ENCODE results near the gene OTULIN.

OTULIN gene

DNA sequence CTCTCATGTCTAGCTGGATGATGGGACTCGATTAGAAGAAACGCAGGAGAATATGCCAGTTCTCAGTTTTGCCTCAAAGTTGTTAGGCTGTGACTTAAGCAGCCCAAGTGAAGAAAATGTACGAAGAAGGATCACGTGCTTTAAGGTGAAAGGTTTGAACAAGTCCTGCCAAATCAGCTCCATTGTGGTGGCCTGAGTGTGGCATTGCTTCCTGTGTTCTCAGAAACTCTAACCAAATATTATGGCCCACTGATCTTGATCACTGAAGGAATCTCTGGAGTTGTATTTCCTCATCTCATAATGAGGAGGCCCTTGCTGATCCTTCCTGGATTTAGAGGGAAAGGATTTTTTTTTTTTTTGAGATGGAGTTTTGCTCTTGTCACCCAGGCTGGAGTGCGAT, 44.0 kb downstream of the OTULIN start:
- no peaks in the 10 kb centered on the region for H3K4me1 ChIP-seq (ENCODE audit: control insufficient read depth, insufficient read depth, low read length)
- H3K9ac ChIP-seq (ENCODE audit: low read length): no peak overlapping the region
- no peak overlapping the region for H3K4me3 ChIP-seq (ENCODE audit: low read depth, low read length)
- peaks cover 6% of the 10 kb centered on the region; the same call in 1 of the 2 replicates for H3K9me3 ChIP-seq (ENCODE audit: control insufficient read depth, insufficient read depth, low read depth, low read length)
- H3K27ac ChIP-seq (ENCODE audit: low read depth, low read length): no peak overlapping the region
- peaks cover 62% of the 10 kb centered on the region for H3K36me3 ChIP-seq (ENCODE audit: control insufficient read depth, insufficient read depth, low read length)
- H3K27me3 ChIP-seq (ENCODE audit: control insufficient read depth, insufficient read depth, low read length): no peaks in the 10 kb centered on the region

DNA sequence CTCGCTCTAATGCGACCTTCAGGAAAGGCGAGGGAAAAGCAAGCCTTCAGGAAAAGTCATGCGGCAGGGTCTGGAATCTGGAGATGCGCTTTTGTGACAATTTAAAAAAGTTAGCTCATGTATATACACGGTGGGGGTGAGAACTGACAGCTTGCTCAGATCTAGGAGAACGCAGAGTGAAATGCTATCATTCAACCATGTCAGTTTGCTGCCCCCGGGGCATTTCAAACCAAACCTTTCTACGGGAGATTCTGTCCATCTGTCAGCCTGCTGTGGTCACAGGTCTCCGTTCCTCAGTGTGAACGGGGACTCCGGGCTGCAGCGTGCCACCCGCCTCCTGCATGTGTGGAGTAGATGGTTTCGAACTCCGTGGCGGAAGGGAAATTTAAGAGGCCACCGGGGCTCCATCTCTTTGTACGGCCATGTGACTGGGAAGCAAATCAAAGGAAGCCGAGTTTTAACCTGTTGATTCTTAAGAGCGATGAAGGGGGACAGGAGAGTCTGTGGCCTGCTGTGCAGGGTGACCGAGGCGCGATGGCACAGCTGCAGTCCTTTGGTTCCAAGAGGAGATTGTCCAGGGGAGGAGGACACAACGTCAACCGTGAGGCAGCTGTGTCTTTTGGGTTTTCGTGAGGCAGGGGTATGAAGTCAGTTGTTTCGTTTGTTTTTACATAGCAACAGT, 45.9 kb downstream of the OTULIN start:
- peaks cover 72% of the 10 kb centered on the region for H3K36me3 ChIP-seq (ENCODE audit: control insufficient read depth, insufficient read depth, low read length)
- H3K4me3 ChIP-seq (ENCODE audit: low read depth, low read length): no peak overlapping the region
- no peak overlapping the region for H3K9ac ChIP-seq (ENCODE audit: low read length)
- H3K4me1 ChIP-seq (ENCODE audit: control insufficient read depth, insufficient read depth, low read length): no peaks in the 10 kb centered on the region
- H3K27me3 ChIP-seq (ENCODE audit: control insufficient read depth, insufficient read depth, low read length): no peaks in the 10 kb centered on the region
- H3K27ac ChIP-seq (ENCODE audit: low read depth, low read length): no peak overlapping the region
- H3K9me3 ChIP-seq (ENCODE audit: control insufficient read depth, insufficient read depth, low read depth, low read length): peaks cover 6% of the 10 kb centered on the region; the same call in 1 of the 2 replicates

DNA sequence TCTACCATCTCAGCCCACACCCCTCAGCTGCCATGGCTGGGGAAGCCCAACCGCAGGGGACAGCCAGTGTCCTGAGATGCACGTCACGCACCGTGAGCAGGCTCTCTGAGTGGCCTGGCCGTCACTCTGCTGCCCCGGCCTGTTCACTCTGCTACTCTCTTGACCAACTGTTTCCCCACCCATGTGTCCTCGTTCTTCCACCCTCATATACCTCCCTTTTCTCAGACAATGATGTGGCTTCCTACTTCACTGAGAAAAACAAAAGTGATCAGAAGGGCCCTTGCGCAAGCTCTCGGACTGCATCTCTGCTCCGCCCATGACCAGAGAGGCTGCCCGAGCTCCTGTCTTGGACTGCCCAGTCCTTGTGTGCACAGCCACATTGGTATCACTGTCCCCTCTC, 47.6 kb downstream of the OTULIN start:
- Histone ChIP-seq H3K36me3 (ENCODE audit: control insufficient read depth, insufficient read depth, low read length) (peaks cover 66% of the 10 kb centered on the region), H3K27ac (ENCODE audit: low read depth, low read length) (no peak overlapping the region), H3K4me3 (ENCODE audit: low read depth, low read length) (no peak overlapping the region), H3K9ac (ENCODE audit: low read length) (no peak overlapping the region), H3K4me1 (ENCODE audit: control insufficient read depth, insufficient read depth, low read length) (no peaks in the 10 kb centered on the region), H3K27me3 (ENCODE audit: control insufficient read depth, insufficient read depth, low read length) (no peaks in the 10 kb centered on the region), H3K9me3 (ENCODE audit: control insufficient read depth, insufficient read depth, low read depth, low read length) (peaks cover 6% of the 10 kb centered on the region; the same call in 1 of the 2 replicates)

DNA sequence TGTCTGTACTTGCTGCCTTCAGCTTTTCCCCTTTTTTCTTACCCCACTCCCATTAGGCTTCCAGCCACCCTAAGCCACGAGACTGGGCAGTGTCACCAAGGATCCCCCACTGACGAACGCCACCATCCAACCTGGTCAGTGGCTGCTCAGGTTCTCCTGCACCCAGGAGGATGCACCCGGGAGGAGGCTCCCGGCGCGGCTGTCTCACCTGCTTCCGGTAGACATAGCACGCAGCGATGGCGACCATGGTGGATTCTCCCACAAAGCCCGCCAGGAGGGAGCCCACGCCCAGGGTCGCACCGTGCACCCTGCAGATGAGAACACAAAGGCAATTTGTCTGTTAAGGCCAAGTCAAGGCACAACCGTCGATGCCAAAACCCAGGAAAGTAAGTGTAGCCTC, 48.1 kb downstream of the OTULIN start:
- no peak overlapping the region for H3K27ac ChIP-seq (ENCODE audit: low read depth, low read length)
- H3K4me1 ChIP-seq (ENCODE audit: control insufficient read depth, insufficient read depth, low read length): no peaks in the 10 kb centered on the region
- H3K9ac ChIP-seq (ENCODE audit: low read length): no peak overlapping the region
- H3K4me3 ChIP-seq (ENCODE audit: low read depth, low read length): no peak overlapping the region
- H3K36me3 ChIP-seq (ENCODE audit: control insufficient read depth, insufficient read depth, low read length): peaks cover 66% of the 10 kb centered on the region
- peaks cover 6% of the 10 kb centered on the region; the same call in 1 of the 2 replicates for H3K9me3 ChIP-seq (ENCODE audit: control insufficient read depth, insufficient read depth, low read depth, low read length)
- no peaks in the 10 kb centered on the region for H3K27me3 ChIP-seq (ENCODE audit: control insufficient read depth, insufficient read depth, low read length)

DNA sequence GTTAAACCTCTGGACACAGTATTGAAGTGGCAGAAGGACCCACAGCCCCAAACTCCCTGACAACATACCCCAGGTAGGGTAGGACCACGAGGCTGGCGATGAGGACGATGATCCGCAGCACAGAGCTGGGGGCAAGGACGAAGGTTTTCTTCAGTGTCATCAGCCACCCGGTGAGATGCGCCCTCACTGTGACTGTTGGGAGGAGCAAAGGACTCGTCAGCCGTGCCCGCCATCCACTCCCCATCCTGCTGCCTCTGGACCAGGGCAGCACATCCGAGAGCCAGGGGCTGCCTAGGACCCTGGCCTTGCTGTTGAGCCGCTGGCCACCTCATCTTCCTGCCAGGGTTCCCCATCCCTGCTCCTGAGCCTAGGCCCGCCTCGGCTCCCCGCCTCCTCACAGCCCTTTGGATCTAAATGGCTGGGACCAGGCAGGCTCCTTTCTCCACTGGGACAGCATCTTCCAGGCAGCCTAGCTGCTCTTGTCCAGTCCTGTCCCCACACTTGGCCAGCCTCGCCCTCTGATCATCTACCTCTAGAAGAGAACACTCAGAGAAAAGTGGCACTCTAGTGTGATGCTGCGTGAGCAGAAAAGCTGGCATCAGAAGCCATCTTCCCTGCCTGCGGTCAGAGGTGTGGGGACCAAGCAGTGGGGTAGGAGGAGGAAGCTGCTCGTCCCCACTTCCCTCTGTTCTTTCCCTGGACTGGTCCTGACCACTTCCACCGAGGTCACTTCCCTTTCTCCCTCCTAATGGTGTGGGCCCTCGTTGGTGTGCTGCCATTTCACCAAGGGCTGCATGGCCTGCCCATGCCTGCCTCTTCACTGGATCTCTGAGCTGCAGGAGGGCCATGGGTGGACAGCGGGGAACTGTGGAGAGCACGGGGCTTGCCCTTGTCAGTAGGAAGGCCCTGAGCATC, 49.2 kb downstream of the OTULIN start:
- no peaks in the 10 kb centered on the region for H3K27me3 ChIP-seq (ENCODE audit: control insufficient read depth, insufficient read depth, low read length)
- H3K9me3 ChIP-seq (ENCODE audit: control insufficient read depth, insufficient read depth, low read depth, low read length): peaks cover 6% of the 10 kb centered on the region; the same call in 1 of the 2 replicates
- no peak overlapping the region for H3K27ac ChIP-seq (ENCODE audit: low read depth, low read length)
- H3K4me1 ChIP-seq (ENCODE audit: control insufficient read depth, insufficient read depth, low read length): no peaks in the 10 kb centered on the region
- H3K4me3 ChIP-seq (ENCODE audit: low read depth, low read length): no peak overlapping the region
- H3K36me3 ChIP-seq (ENCODE audit: control insufficient read depth, insufficient read depth, low read length): peaks cover 59% of the 10 kb centered on the region
- no peak overlapping the region for H3K9ac ChIP-seq (ENCODE audit: low read length)

GRCh38 chr5:14714706-14715105, 50.2 kb downstream of the OTULIN start:
- H3K9me3 ChIP-seq (ENCODE audit: control insufficient read depth, insufficient read depth, low read depth, low read length): peaks cover 15% of the 10 kb centered on the region
- no peak overlapping the region for H3K27ac ChIP-seq (ENCODE audit: low read depth, low read length)
- H3K4me3 ChIP-seq (ENCODE audit: low read depth, low read length): no peak overlapping the region
- H3K4me1 ChIP-seq (ENCODE audit: control insufficient read depth, insufficient read depth, low read length): no peaks in the 10 kb centered on the region
- H3K36me3 ChIP-seq (ENCODE audit: control insufficient read depth, insufficient read depth, low read length): peaks cover 54% of the 10 kb centered on the region
- H3K9ac ChIP-seq (ENCODE audit: low read length): no peak overlapping the region
- no peaks in the 10 kb centered on the region for H3K27me3 ChIP-seq (ENCODE audit: control insufficient read depth, insufficient read depth, low read length)

DNA sequence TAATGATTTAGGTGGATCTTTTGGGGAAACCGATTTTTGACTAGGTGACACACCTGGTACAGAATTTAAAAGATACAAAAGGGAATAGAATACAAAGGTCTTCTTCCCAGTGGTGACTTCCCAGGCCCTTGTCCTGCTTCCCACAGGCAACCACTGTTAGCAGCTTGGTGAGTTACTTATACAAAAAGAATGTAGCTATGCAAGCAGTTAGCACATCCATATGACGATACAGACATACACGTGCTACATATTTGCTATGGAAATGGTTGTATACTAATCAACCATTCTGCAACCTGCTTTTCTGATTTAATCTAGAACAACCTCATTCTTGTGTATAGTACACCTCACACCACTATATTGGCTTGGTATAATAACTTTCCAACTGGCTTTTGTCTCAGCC, 51.0 kb downstream of the OTULIN start:
- Histone ChIP-seq H3K9ac (ENCODE audit: low read length) (no peak overlapping the region), H3K27me3 (ENCODE audit: control insufficient read depth, insufficient read depth, low read length) (no peaks in the 10 kb centered on the region), H3K4me1 (ENCODE audit: control insufficient read depth, insufficient read depth, low read length) (no peaks in the 10 kb centered on the region), H3K36me3 (ENCODE audit: control insufficient read depth, insufficient read depth, low read length) (peaks cover 48% of the 10 kb centered on the region), H3K4me3 (ENCODE audit: low read depth, low read length) (no peak overlapping the region), H3K9me3 (ENCODE audit: control insufficient read depth, insufficient read depth, low read depth, low read length) (peaks cover 15% of the 10 kb centered on the region), H3K27ac (ENCODE audit: low read depth, low read length) (no peak overlapping the region)

GRCh38 chr5:14716755-14717752, 52.5 kb downstream of the OTULIN start:
- Histone ChIP-seq H3K4me3 (ENCODE audit: low read depth, low read length) (no peak overlapping the region), H3K36me3 (ENCODE audit: control insufficient read depth, insufficient read depth, low read length) (peaks cover 32% of the 10 kb centered on the region), H3K27ac (ENCODE audit: low read depth, low read length) (no peak overlapping the region), H3K9me3 (ENCODE audit: control insufficient read depth, insufficient read depth, low read depth, low read length) (peaks cover 14% of the 10 kb centered on the region), H3K9ac (ENCODE audit: low read length) (no peak overlapping the region), H3K27me3 (ENCODE audit: control insufficient read depth, insufficient read depth, low read length) (no peaks in the 10 kb centered on the region), H3K4me1 (ENCODE audit: control insufficient read depth, insufficient read depth, low read length) (no peaks in the 10 kb centered on the region)

DNA sequence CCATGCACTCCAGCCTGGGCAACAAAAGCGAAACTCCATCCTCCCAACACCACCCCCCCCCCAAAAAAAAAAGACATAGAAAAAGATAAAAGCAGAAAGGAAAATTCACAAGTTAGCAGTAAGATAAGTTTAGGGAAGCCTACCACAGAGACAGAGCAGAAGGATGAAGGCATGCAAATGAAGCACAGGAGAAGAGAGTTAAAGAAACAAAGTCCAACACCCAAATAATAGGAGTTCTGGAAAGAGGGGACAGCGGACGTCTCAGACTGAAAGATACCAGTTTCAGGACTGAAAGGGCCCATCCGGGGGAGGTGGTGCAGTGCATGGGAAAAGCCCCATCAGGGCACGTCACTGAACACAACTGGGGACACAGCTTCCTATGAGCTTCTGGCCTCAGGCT, 54.3 kb downstream of the OTULIN start:
- H3K9me3 ChIP-seq (ENCODE audit: control insufficient read depth, insufficient read depth, low read depth, low read length): peaks cover 8% of the 10 kb centered on the region; the same call in 1 of the 2 replicates
- no peak overlapping the region for H3K4me3 ChIP-seq (ENCODE audit: low read depth, low read length)
- H3K27me3 ChIP-seq (ENCODE audit: control insufficient read depth, insufficient read depth, low read length): no peaks in the 10 kb centered on the region
- no peaks in the 10 kb centered on the region for H3K4me1 ChIP-seq (ENCODE audit: control insufficient read depth, insufficient read depth, low read length)
- H3K27ac ChIP-seq (ENCODE audit: low read depth, low read length): no peak overlapping the region
- H3K36me3 ChIP-seq (ENCODE audit: control insufficient read depth, insufficient read depth, low read length): peaks cover 15% of the 10 kb centered on the region
- H3K9ac ChIP-seq (ENCODE audit: low read length): no peak overlapping the region

DNA sequence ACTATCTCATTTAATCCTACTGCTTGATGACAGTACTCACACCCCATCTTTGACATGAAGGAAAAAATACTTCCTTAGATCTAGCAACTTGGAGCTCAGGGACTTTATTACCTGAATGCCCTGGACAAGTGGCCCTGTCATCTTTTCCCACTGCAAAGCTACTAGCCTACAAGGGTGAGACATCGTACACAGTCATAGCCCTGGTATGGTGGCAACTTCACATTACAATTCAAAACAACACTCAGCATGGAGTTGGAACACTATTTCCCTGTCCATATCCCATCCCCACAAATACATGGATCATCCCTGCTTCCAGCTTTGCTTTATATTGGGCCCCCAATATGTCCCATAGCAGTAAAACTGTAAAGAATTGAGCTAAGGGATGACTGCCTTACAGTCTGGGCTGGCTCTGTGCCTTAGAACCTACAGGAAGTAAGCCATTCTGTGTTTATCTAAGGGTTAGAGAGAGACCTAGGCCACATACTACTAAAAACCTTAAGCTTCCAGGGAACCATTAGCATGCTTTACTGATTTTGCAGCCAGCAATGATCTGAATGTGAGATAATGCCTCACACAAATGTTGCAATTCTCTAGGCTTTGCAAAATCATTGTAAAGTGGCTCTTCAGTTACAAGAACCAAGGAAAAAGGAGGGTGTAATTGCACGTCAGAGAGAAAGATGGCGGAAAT, 55.9 kb downstream of the OTULIN start:
- Histone ChIP-seq H3K27ac (ENCODE audit: low read depth, low read length) (no peak overlapping the region), H3K36me3 (ENCODE audit: control insufficient read depth, insufficient read depth, low read length) (peaks cover 8% of the 10 kb centered on the region; the same call in 1 of the 2 replicates), H3K9ac (ENCODE audit: low read length) (no peak overlapping the region), H3K9me3 (ENCODE audit: control insufficient read depth, insufficient read depth, low read depth, low read length) (peaks cover 8% of the 10 kb centered on the region; the same call in 1 of the 2 replicates), H3K27me3 (ENCODE audit: control insufficient read depth, insufficient read depth, low read length) (no peaks in the 10 kb centered on the region), H3K4me1 (ENCODE audit: control insufficient read depth, insufficient read depth, low read length) (no peaks in the 10 kb centered on the region), H3K4me3 (ENCODE audit: low read depth, low read length) (no peak overlapping the region)

Data from HUES6 (cell line).